ENCODE measurements around the gene CCDC149. TPM values are rescaled to one million over a fixed set of nuclear protein-coding genes. Genes with fewer than 3 reads are reported as not detected.
A peak's percentile ranks its signal among the peaks of the same experiment; 100 is the strongest.

Gene CCDC149
- total RNA-seq, 2 donors from 2014 or later = 4.9 to 5.5 TPM

DNA sequence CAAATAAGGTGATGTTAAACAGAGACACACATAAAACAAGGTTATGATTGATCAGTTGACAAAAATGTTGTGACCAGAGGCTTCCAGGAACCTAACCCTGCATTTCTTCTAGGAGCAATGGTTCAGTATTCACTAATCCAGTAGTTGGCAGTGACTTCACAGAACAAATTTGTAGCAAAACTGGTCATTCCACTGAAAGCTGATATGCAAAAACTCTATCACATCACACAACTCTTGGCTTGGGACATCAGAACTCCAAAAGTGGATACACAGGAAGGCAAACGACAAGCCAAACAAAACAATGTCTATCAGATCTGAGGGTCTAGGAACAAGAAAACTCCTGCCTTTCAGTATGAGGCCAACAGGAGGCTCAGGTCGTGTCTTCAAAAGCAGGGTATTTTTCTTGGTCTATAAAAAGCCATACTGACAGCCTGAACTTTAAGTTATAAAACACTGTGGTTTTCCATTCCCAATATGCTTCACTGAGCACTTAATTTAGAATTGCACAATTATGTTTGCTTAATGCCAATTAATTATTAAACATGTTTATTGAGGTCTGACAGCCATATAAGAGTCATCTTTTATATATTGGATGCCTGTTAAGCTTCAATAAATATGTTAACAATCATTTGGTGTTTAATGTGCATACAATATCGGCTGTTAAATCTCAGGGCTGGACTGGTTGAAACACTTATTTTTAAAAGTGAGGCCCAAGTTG is 71.9 kb downstream of the CCDC149 start:
- H3K9me3 ChIP-seq (ENCODE audit: control insufficient read depth, low read length) = no peaks in the 10 kb centered on the region
- no peak overlapping the region for H3K9ac ChIP-seq (ENCODE audit: extremely low read depth, low read length, poor library complexity, severe bottlenecking)
- H3K27me3 ChIP-seq (ENCODE audit: control insufficient read depth, insufficient read depth, low read length, poor library complexity, severe bottlenecking) = no peaks in the 10 kb centered on the region
- Mint-ChIP-seq H3K9me3 (no peaks in the 10 kb centered on the region), H3K27me3 (ENCODE audit: insufficient read depth) (peaks cover 6% of the 10 kb centered on the region), H3K36me3 (ENCODE audit: low read depth) (no peaks in the 10 kb centered on the region), H3K27ac (no peak overlapping the region), H3K4me3 (no peak overlapping the region), H3K4me1 (peaks cover 1% of the 10 kb centered on the region)
- H3K4me1 ChIP-seq (ENCODE audit: control insufficient read depth, insufficient read depth, low read length) = no peaks in the 10 kb centered on the region
- H3K36me3 ChIP-seq (ENCODE audit: control insufficient read depth, insufficient read depth, low read length) = no peaks in the 10 kb centered on the region
- TF ChIP-seq, protein P1, sequence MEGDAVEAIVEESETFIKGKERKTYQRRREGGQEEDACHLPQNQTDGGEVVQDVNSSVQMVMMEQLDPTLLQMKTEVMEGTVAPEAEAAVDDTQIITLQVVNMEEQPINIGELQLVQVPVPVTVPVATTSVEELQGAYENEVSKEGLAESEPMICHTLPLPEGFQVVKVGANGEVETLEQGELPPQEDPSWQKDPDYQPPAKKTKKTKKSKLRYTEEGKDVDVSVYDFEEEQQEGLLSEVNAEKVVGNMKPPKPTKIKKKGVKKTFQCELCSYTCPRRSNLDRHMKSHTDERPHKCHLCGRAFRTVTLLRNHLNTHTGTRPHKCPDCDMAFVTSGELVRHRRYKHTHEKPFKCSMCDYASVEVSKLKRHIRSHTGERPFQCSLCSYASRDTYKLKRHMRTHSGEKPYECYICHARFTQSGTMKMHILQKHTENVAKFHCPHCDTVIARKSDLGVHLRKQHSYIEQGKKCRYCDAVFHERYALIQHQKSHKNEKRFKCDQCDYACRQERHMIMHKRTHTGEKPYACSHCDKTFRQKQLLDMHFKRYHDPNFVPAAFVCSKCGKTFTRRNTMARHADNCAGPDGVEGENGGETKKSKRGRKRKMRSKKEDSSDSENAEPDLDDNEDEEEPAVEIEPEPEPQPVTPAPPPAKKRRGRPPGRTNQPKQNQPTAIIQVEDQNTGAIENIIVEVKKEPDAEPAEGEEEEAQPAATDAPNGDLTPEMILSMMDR (conservative IDR thresholded peaks at IDR 0.05) = peak; percentile 25
- H3K27ac ChIP-seq (ENCODE audit: low read depth, low read length) = no peak overlapping the region
- 83 to 92% methylated on average over 3 of the region's 3 CpGs for WGBS, 2 experiments (ENCODE audit: insufficient coverage in 1 of 2, insufficient read length in 1 of 2)
- DNase-seq = no peak
- H3K4me3 ChIP-seq (ENCODE audit: low read length) = no peak overlapping the region

DNA sequence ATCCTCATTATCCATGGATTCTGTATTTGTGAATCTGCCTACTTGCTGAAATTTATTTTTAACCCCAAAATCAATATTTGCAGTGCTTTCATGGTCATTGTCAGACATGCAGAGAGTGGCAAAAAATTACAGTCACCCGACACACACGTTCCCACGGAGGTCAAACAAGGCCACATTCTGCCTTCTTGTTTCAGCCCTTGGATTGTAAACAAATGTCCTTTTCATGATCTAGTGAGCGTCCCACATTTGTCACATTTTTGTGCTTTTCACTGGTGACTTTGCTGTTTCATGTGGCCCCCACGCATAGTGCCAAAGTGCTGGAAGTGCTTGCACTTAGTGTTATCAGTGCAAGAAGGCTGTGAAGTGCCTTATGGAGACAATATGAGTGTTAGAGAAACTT is 72.5 kb downstream of the CCDC149 start:
- Histone ChIP-seq H3K4me3 (ENCODE audit: low read length) (no peak overlapping the region), H3K27me3 (ENCODE audit: control insufficient read depth, insufficient read depth, low read length, poor library complexity, severe bottlenecking) (no peaks in the 10 kb centered on the region), H3K36me3 (ENCODE audit: control insufficient read depth, insufficient read depth, low read length) (no peaks in the 10 kb centered on the region), H3K4me1 (ENCODE audit: control insufficient read depth, insufficient read depth, low read length) (no peaks in the 10 kb centered on the region), H3K9ac (ENCODE audit: extremely low read depth, low read length, poor library complexity, severe bottlenecking) (no peak overlapping the region), H3K9me3 (ENCODE audit: control insufficient read depth, low read length) (no peaks in the 10 kb centered on the region), H3K27ac (ENCODE audit: low read depth, low read length) (no peak overlapping the region)
- Mint-ChIP-seq H3K9me3 (no peaks in the 10 kb centered on the region), H3K4me1 (no peaks in the 10 kb centered on the region), H3K36me3 (ENCODE audit: low read depth) (no peaks in the 10 kb centered on the region), H3K27ac (no peak overlapping the region), H3K4me3 (no peak overlapping the region), H3K27me3 (ENCODE audit: insufficient read depth) (peaks cover 6% of the 10 kb centered on the region)
- WGBS, 2 experiments (ENCODE audit: insufficient coverage in 1 of 2, insufficient read length in 1 of 2) = 93 to 94% methylated on average over 5 of the region's 5 CpGs
- TF ChIP-seq, protein P1 (conservative IDR thresholded peaks at IDR 0.05) = no peak
- no peak for DNase-seq

DNA sequence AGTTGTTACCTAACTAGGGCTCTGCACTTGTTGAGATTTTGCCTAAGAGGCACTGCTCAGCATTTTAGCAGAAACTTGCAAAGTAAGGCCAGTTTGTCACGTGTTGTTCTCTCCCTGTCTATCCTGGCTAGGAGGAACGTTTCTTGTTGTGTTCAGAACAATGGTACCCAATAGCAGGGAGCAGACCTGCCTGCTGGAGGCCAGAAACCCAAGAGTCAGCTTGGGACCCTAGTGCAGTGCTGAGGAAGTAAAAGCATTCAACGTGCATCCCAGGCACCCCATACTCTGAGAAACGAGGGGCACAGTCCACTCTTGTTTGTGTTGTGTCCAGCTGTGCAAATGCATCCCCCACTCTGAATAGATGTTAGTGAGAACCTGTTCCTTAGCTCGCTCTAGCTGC is 75.1 kb downstream of the CCDC149 start:
- no peaks in the 10 kb centered on the region for H3K27me3 Mint-ChIP-seq (ENCODE audit: insufficient read depth)
- TF ChIP-seq, protein P1 (conservative IDR thresholded peaks at IDR 0.05) = no peak
- no peaks in the 10 kb centered on the region for H3K4me1 Mint-ChIP-seq
- Histone ChIP-seq H3K9me3 (ENCODE audit: control insufficient read depth, low read length) (no peaks in the 10 kb centered on the region), H3K4me1 (ENCODE audit: control insufficient read depth, insufficient read depth, low read length) (no peaks in the 10 kb centered on the region), H3K9ac (ENCODE audit: extremely low read depth, low read length, poor library complexity, severe bottlenecking) (no peak overlapping the region), H3K27me3 (ENCODE audit: control insufficient read depth, insufficient read depth, low read length, poor library complexity, severe bottlenecking) (no peaks in the 10 kb centered on the region), H3K4me3 (ENCODE audit: low read length) (no peak overlapping the region), H3K36me3 (ENCODE audit: control insufficient read depth, insufficient read depth, low read length) (no peaks in the 10 kb centered on the region), H3K27ac (ENCODE audit: low read depth, low read length) (no peak overlapping the region)
- H3K27ac Mint-ChIP-seq = no peak overlapping the region
- 77 to 80% methylated on average over 4 to 5 of the region's 5 CpGs for WGBS, 2 experiments (ENCODE audit: insufficient coverage in 1 of 2, insufficient read length in 1 of 2)
- no peak overlapping the region for H3K4me3 Mint-ChIP-seq
- H3K9me3 Mint-ChIP-seq = no peaks in the 10 kb centered on the region
- DNase-seq = no peak
- H3K36me3 Mint-ChIP-seq (ENCODE audit: low read depth) = no peaks in the 10 kb centered on the region
